ENCODE results near the gene BPIFB6. TPM values are rescaled to one million over a fixed set of nuclear protein-coding genes. Genes with fewer than 3 reads are reported as not detected.

Gene BPIFB6
- total RNA-seq, 1 donor from 2014 or later: not detected

- Histone ChIP-seq H3K9me3 (ENCODE audit: control insufficient read depth in 3 of 3, low read length in 3 of 3) (peaks cover 0 to 3% (median 0%) of the 10 kb centered on the region in 3 donors), H3K36me3 (ENCODE audit: control insufficient read depth in 3 of 3, insufficient read depth in 3 of 3, low read length in 3 of 3) (no peaks in the 10 kb centered on the region), H3K4me3 (ENCODE audit: low read length in 3 of 3) (no peak overlapping the region), H3K9ac (ENCODE audit: low read depth in 1 of 3, low read length in 3 of 3) (no peak overlapping the region), H3K4me1 (ENCODE audit: control insufficient read depth in 3 of 3, insufficient read depth in 3 of 3, low read length in 3 of 3) (no peaks in the 10 kb centered on the region), H3K27ac (ENCODE audit: low read depth, low read length) (no peak overlapping the region), H3K27me3 (ENCODE audit: control insufficient read depth in 3 of 3, insufficient read depth in 3 of 3, low read length in 3 of 3) (peaks cover 12 to 35% (median 30%) of the 10 kb centered on the region in 3 donors)
These were observed 1.4 kb upstream of the BPIFB6 start for GRCh38 chr20:33030076-33030475.

- Histone ChIP-seq H3K4me1 (ENCODE audit: control insufficient read depth in 3 of 3, insufficient read depth in 3 of 3, low read length in 3 of 3) (no peaks in the 10 kb centered on the region), H3K9ac (ENCODE audit: low read depth in 1 of 3, low read length in 3 of 3) (no peak overlapping the region), H3K4me3 (ENCODE audit: low read length in 3 of 3) (no peak overlapping the region), H3K36me3 (ENCODE audit: control insufficient read depth in 3 of 3, insufficient read depth in 3 of 3, low read length in 3 of 3) (no peaks in the 10 kb centered on the region), H3K9me3 (ENCODE audit: control insufficient read depth in 3 of 3, low read length in 3 of 3) (peaks cover 0 to 3% (median 0%) of the 10 kb centered on the region in 3 donors), H3K27me3 (ENCODE audit: control insufficient read depth in 3 of 3, insufficient read depth in 3 of 3, low read length in 3 of 3) (peaks cover 12 to 34% (median 30%) of the 10 kb centered on the region in 3 donors), H3K27ac (ENCODE audit: low read depth, low read length) (no peak overlapping the region)
These were observed 879 bp upstream of the BPIFB6 start for GRCh38 chr20:33030569-33030968.

GRCh38 chr20:33032555-33032954 is 1.1 kb downstream of the BPIFB6 start:
- Histone ChIP-seq H3K4me3 (ENCODE audit: low read length in 3 of 3) (no peak overlapping the region), H3K9me3 (ENCODE audit: control insufficient read depth in 3 of 3, low read length in 3 of 3) (no peaks in the 10 kb centered on the region), H3K9ac (ENCODE audit: low read depth in 1 of 3, low read length in 3 of 3) (no peak overlapping the region), H3K27me3 (ENCODE audit: control insufficient read depth in 3 of 3, insufficient read depth in 3 of 3, low read length in 3 of 3) (peaks cover 12 to 36% (median 30%) of the 10 kb centered on the region in 3 donors), H3K4me1 (ENCODE audit: control insufficient read depth in 3 of 3, insufficient read depth in 3 of 3, low read length in 3 of 3) (no peaks in the 10 kb centered on the region), H3K36me3 (ENCODE audit: control insufficient read depth in 3 of 3, insufficient read depth in 3 of 3, low read length in 3 of 3) (no peaks in the 10 kb centered on the region), H3K27ac (ENCODE audit: low read depth, low read length) (no peak overlapping the region)

GRCh38 chr20:33033381-33033780 is 1.9 kb downstream of the BPIFB6 start:
- H3K27ac ChIP-seq (ENCODE audit: low read depth, low read length): no peak overlapping the region
- no peak overlapping the region for H3K9ac ChIP-seq (ENCODE audit: low read depth in 1 of 3, low read length in 3 of 3)
- peaks cover 12 to 35% (median 30%) of the 10 kb centered on the region in 3 donors for H3K27me3 ChIP-seq (ENCODE audit: control insufficient read depth in 3 of 3, insufficient read depth in 3 of 3, low read length in 3 of 3)
- H3K4me3 ChIP-seq (ENCODE audit: low read length in 3 of 3): no peak overlapping the region
- no peaks in the 10 kb centered on the region for H3K4me1 ChIP-seq (ENCODE audit: control insufficient read depth in 3 of 3, insufficient read depth in 3 of 3, low read length in 3 of 3)
- no peaks in the 10 kb centered on the region for H3K9me3 ChIP-seq (ENCODE audit: control insufficient read depth in 3 of 3, low read length in 3 of 3)
- no peaks in the 10 kb centered on the region for H3K36me3 ChIP-seq (ENCODE audit: control insufficient read depth in 3 of 3, insufficient read depth in 3 of 3, low read length in 3 of 3)

GRCh38 chr20:33034115-33034514 is 2.7 kb downstream of the BPIFB6 start:
- no peak overlapping the region for H3K4me3 ChIP-seq (ENCODE audit: low read length in 3 of 3)
- H3K4me1 ChIP-seq (ENCODE audit: control insufficient read depth in 3 of 3, insufficient read depth in 3 of 3, low read length in 3 of 3): no peaks in the 10 kb centered on the region
- no peaks in the 10 kb centered on the region for H3K9me3 ChIP-seq (ENCODE audit: control insufficient read depth in 3 of 3, low read length in 3 of 3)
- peaks cover 8 to 33% (median 23%) of the 10 kb centered on the region in 3 donors for H3K27me3 ChIP-seq (ENCODE audit: control insufficient read depth in 3 of 3, insufficient read depth in 3 of 3, low read length in 3 of 3)
- H3K36me3 ChIP-seq (ENCODE audit: control insufficient read depth in 3 of 3, insufficient read depth in 3 of 3, low read length in 3 of 3): no peaks in the 10 kb centered on the region
- no peak overlapping the region for H3K27ac ChIP-seq (ENCODE audit: low read depth, low read length)
- no peak overlapping the region for H3K9ac ChIP-seq (ENCODE audit: low read depth in 1 of 3, low read length in 3 of 3)

- Histone ChIP-seq H3K4me3 (ENCODE audit: low read length in 3 of 3) (no peak overlapping the region), H3K27me3 (ENCODE audit: control insufficient read depth in 3 of 3, insufficient read depth in 3 of 3, low read length in 3 of 3) (peaks cover 4 to 31% (median 20%) of the 10 kb centered on the region in 3 donors), H3K9ac (ENCODE audit: low read depth in 1 of 3, low read length in 3 of 3) (no peak overlapping the region), H3K36me3 (ENCODE audit: control insufficient read depth in 3 of 3, insufficient read depth in 3 of 3, low read length in 3 of 3) (no peaks in the 10 kb centered on the region), H3K9me3 (ENCODE audit: control insufficient read depth in 3 of 3, low read length in 3 of 3) (no peaks in the 10 kb centered on the region), H3K4me1 (ENCODE audit: control insufficient read depth in 3 of 3, insufficient read depth in 3 of 3, low read length in 3 of 3) (no peaks in the 10 kb centered on the region), H3K27ac (ENCODE audit: low read depth, low read length) (no peak overlapping the region)
These were observed 3.5 kb downstream of the BPIFB6 start for GRCh38 chr20:33034901-33035492.

- H3K9me3 ChIP-seq (ENCODE audit: control insufficient read depth in 3 of 3, low read length in 3 of 3): no peaks in the 10 kb centered on the region
- no peak overlapping the region for H3K9ac ChIP-seq (ENCODE audit: low read depth in 1 of 3, low read length in 3 of 3)
- H3K27me3 ChIP-seq (ENCODE audit: control insufficient read depth in 3 of 3, insufficient read depth in 3 of 3, low read length in 3 of 3): peaks cover 2 to 24% (median 12%) of the 10 kb centered on the region in 3 donors
- H3K4me1 ChIP-seq (ENCODE audit: control insufficient read depth in 3 of 3, insufficient read depth in 3 of 3, low read length in 3 of 3): no peaks in the 10 kb centered on the region
- no peak overlapping the region for H3K4me3 ChIP-seq (ENCODE audit: low read length in 3 of 3)
- H3K27ac ChIP-seq (ENCODE audit: low read depth, low read length): no peak overlapping the region
- no peaks in the 10 kb centered on the region for H3K36me3 ChIP-seq (ENCODE audit: control insufficient read depth in 3 of 3, insufficient read depth in 3 of 3, low read length in 3 of 3)
These were observed 6.0 kb downstream of the BPIFB6 start for GRCh38 chr20:33037456-33037855.

GRCh38 chr20:33038243-33038642 is 6.8 kb downstream of the BPIFB6 start:
- Histone ChIP-seq H3K27ac (ENCODE audit: low read depth, low read length) (no peak overlapping the region), H3K9me3 (ENCODE audit: control insufficient read depth in 3 of 3, low read length in 3 of 3) (no peaks in the 10 kb centered on the region), H3K9ac (ENCODE audit: low read depth in 1 of 3, low read length in 3 of 3) (no peak overlapping the region), H3K4me1 (ENCODE audit: control insufficient read depth in 3 of 3, insufficient read depth in 3 of 3, low read length in 3 of 3) (no peaks in the 10 kb centered on the region), H3K36me3 (ENCODE audit: control insufficient read depth in 3 of 3, insufficient read depth in 3 of 3, low read length in 3 of 3) (no peaks in the 10 kb centered on the region), H3K4me3 (ENCODE audit: low read length in 3 of 3) (no peak overlapping the region), H3K27me3 (ENCODE audit: control insufficient read depth in 3 of 3, insufficient read depth in 3 of 3, low read length in 3 of 3) (peaks cover 0 to 22% (median 14%) of the 10 kb centered on the region in 3 donors)

- Histone ChIP-seq H3K9ac (ENCODE audit: low read depth in 1 of 3, low read length in 3 of 3) (no peak overlapping the region), H3K27me3 (ENCODE audit: control insufficient read depth in 3 of 3, insufficient read depth in 3 of 3, low read length in 3 of 3) (peaks cover 0 to 14% (median 14%) of the 10 kb centered on the region in 3 donors), H3K4me1 (ENCODE audit: control insufficient read depth in 3 of 3, insufficient read depth in 3 of 3, low read length in 3 of 3) (no peaks in the 10 kb centered on the region), H3K9me3 (ENCODE audit: control insufficient read depth in 3 of 3, low read length in 3 of 3) (peaks cover 0 to 7% (median 4%) of the 10 kb centered on the region in 3 donors), H3K36me3 (ENCODE audit: control insufficient read depth in 3 of 3, insufficient read depth in 3 of 3, low read length in 3 of 3) (no peaks in the 10 kb centered on the region), H3K4me3 (ENCODE audit: low read length in 3 of 3) (no peak overlapping the region), H3K27ac (ENCODE audit: low read depth, low read length) (no peak overlapping the region)
These were observed 11.0 kb downstream of the BPIFB6 start for GRCh38 chr20:33042430-33042829.

GRCh38 chr20:33042983-33043730 is 11.7 kb downstream of the BPIFB6 start:
- H3K4me1 ChIP-seq (ENCODE audit: control insufficient read depth in 3 of 3, insufficient read depth in 3 of 3, low read length in 3 of 3): no peaks in the 10 kb centered on the region
- H3K27me3 ChIP-seq (ENCODE audit: control insufficient read depth in 3 of 3, insufficient read depth in 3 of 3, low read length in 3 of 3): peaks cover 0 to 14% (median 13%) of the 10 kb centered on the region in 3 donors

More at GRCh38 chr20:33042983-33043730, 11.7 kb downstream of the BPIFB6 start:
- H3K9ac ChIP-seq (ENCODE audit: low read depth in 1 of 3, low read length in 3 of 3): no peak overlapping the region
- no peaks in the 10 kb centered on the region for H3K36me3 ChIP-seq (ENCODE audit: control insufficient read depth in 3 of 3, insufficient read depth in 3 of 3, low read length in 3 of 3)
- no peak overlapping the region for H3K27ac ChIP-seq (ENCODE audit: low read depth, low read length)
- no peak overlapping the region for H3K4me3 ChIP-seq (ENCODE audit: low read length in 3 of 3)
- peaks cover 0 to 7% (median 4%) of the 10 kb centered on the region in 3 donors for H3K9me3 ChIP-seq (ENCODE audit: control insufficient read depth in 3 of 3, low read length in 3 of 3)
